HEK293 (cell line): ENCODE measurements around the gene SDR42E1.

Source experiments
- CTCF ChIP-seq: fragments of 450-650 bp; formaldehyde crosslinking; IDR thresholded peaks from 2 replicates; pipeline ENCODE4 v1.5.1; 2016; ENCODE audit warnings: missing biosample characterization, missing genetic modification characterization
- ELK4 ChIP-seq: IDR thresholded peaks from 2 replicates; pipeline ENCODE4 v1.6.1; 2011; ENCODE audit warnings: mild to moderate bottlenecking, low read depth, low read length, borderline replicate concordance
- MYNN ChIP-seq: fragments of 450-650 bp; formaldehyde crosslinking; IDR thresholded peaks from 2 replicates; pipeline ENCODE4 v1.5.1; 2016; ENCODE audit warnings: missing biosample characterization, missing genetic modification characterization, borderline replicate concordance
- YY1 ChIP-seq: fragments of 450-650 bp; formaldehyde crosslinking; IDR thresholded peaks from 2 replicates; pipeline ENCODE4 v1.5.1; 2018; ENCODE audit warnings: missing biosample characterization, missing genetic modification characterization
- ZBTB1 ChIP-seq: fragments of 450-650 bp; formaldehyde crosslinking; IDR thresholded peaks from 2 replicates; pipeline ENCODE4 v1.5.1; 2016; ENCODE audit warnings: missing biosample characterization, missing genetic modification characterization
- ZNF138 ChIP-seq: fragments of 450-650 bp; formaldehyde crosslinking; IDR thresholded peaks from 2 replicates; pipeline ENCODE4 v1.5.1; 2016; ENCODE audit warnings: missing biosample characterization, missing genetic modification characterization, borderline replicate concordance
- ZNF350 ChIP-seq: fragments of 450-650 bp; formaldehyde crosslinking; IDR thresholded peaks from 2 replicates; pipeline ENCODE4 v1.5.0; 2017; ENCODE audit warnings: missing biosample characterization, mild to moderate bottlenecking, missing genetic modification characterization
- ZNF404 ChIP-seq: fragments of 450-650 bp; formaldehyde crosslinking; IDR thresholded peaks from 2 replicates; pipeline ENCODE4 v1.5.1; 2017; ENCODE audit warnings: missing biosample characterization, missing genetic modification characterization

- TF ChIP-seq ELK4 (no peak), CTCF (no peak), ZNF138 (tag by site-specific recombination) (no peak), ZNF350 (tag by site-specific recombination) (no peak), MYNN (tag by site-specific recombination) (no peak), ZBTB1 (no peak), ZNF404 (tag by site-specific recombination) (no peak), YY1 (tag by site-specific recombination) (no peak)
Measured at GRCh38 chr16:82004601-82005000, 6.7 kb downstream of the SDR42E1 start.
